ENCODE results near the gene MMAB.

Gene MMAB

GRCh38 chr12:109560867-109561710 is 12.2 kb downstream of the MMAB start:
- TF ChIP-seq CTCF (IDR thresholded peaks at IDR 0.05; ENCODE audit: low read depth, low read length): no peak
- no peaks in the 10 kb centered on the region for H4K20me1 ChIP-seq (ENCODE audit: insufficient read depth, low read length)
- no peaks in the 10 kb centered on the region for H3K79me2 ChIP-seq (ENCODE audit: low read length)
- peaks cover 32% of the 10 kb centered on the region for H3K36me3 ChIP-seq (replicated peaks; ENCODE audit: low read depth, low read length)
- no peak overlapping the region for H3K27ac ChIP-seq (ENCODE audit: low read length)
- H3K4me1 ChIP-seq (ENCODE audit: low read length): no peaks in the 10 kb centered on the region
- H3K4me3 ChIP-seq (ENCODE audit: low read length): no peak overlapping the region
- H3K4me2 ChIP-seq (ENCODE audit: low read length): no peak overlapping the region
- no peaks in the 10 kb centered on the region for H3K27me3 ChIP-seq (ENCODE audit: low read depth, low read length)
- H3K9ac ChIP-seq (ENCODE audit: low read length): no peak overlapping the region
- H2AFZ ChIP-seq (ENCODE audit: low read depth, low read length): no peak overlapping the region
- H3K9me3 ChIP-seq (ENCODE audit: insufficient read depth, low read length): peaks cover 5% of the 10 kb centered on the region

- Histone ChIP-seq H3K27me3 (ENCODE audit: low read depth, low read length) (no peaks in the 10 kb centered on the region), H3K79me2 (ENCODE audit: low read length) (no peaks in the 10 kb centered on the region), H3K4me1 (ENCODE audit: low read length) (no peaks in the 10 kb centered on the region), H3K4me3 (ENCODE audit: low read length) (no peak overlapping the region), H3K4me2 (ENCODE audit: low read length) (no peak overlapping the region), H4K20me1 (ENCODE audit: insufficient read depth, low read length) (no peaks in the 10 kb centered on the region), H3K36me3 (replicated peaks; ENCODE audit: low read depth, low read length) (peaks cover 26% of the 10 kb centered on the region), H3K27ac (ENCODE audit: low read length) (no peak overlapping the region), H3K9ac (ENCODE audit: low read length) (no peak overlapping the region), H3K9me3 (ENCODE audit: insufficient read depth, low read length) (peaks cover 5% of the 10 kb centered on the region), H2AFZ (ENCODE audit: low read depth, low read length) (no peak overlapping the region)
- TF ChIP-seq EZH2phosphoT487 (IDR thresholded peaks at IDR 0.05; ENCODE audit: low read depth): no peak
- TF ChIP-seq CTCF (IDR thresholded peaks at IDR 0.05; ENCODE audit: low read depth, low read length): no peak
Measured at GRCh38 chr12:109559601-109560000, 13.7 kb downstream of the MMAB start.

GRCh38 chr12:109559200-109559505 is 14.2 kb downstream of the MMAB start:
- H3K27ac ChIP-seq (ENCODE audit: low read length): no peak overlapping the region
- no peaks in the 10 kb centered on the region for H3K4me1 ChIP-seq (ENCODE audit: low read length)
- peaks cover 24% of the 10 kb centered on the region for H3K36me3 ChIP-seq (replicated peaks; ENCODE audit: low read depth, low read length)
- no peak for TF ChIP-seq CTCF (IDR thresholded peaks at IDR 0.05; ENCODE audit: low read depth, low read length)
- TF ChIP-seq EZH2phosphoT487 (IDR thresholded peaks at IDR 0.05; ENCODE audit: low read depth): no peak
- H3K4me3 ChIP-seq (ENCODE audit: low read length): no peak overlapping the region
- no peaks in the 10 kb centered on the region for H3K79me2 ChIP-seq (ENCODE audit: low read length)
- H3K9me3 ChIP-seq (ENCODE audit: insufficient read depth, low read length): peaks cover 5% of the 10 kb centered on the region
- H2AFZ ChIP-seq (ENCODE audit: low read depth, low read length): no peak overlapping the region
- H3K27me3 ChIP-seq (ENCODE audit: low read depth, low read length): no peaks in the 10 kb centered on the region
- no peak overlapping the region for H3K9ac ChIP-seq (ENCODE audit: low read length)
- no peak overlapping the region for H3K4me2 ChIP-seq (ENCODE audit: low read length)
- no peaks in the 10 kb centered on the region for H4K20me1 ChIP-seq (ENCODE audit: insufficient read depth, low read length)

- Histone ChIP-seq H3K9ac (ENCODE audit: low read length) (no peak overlapping the region), H3K27me3 (ENCODE audit: low read depth, low read length) (no peaks in the 10 kb centered on the region), H3K4me3 (ENCODE audit: low read length) (no peak overlapping the region), H3K4me1 (ENCODE audit: low read length) (no peaks in the 10 kb centered on the region), H3K9me3 (ENCODE audit: insufficient read depth, low read length) (peaks cover 5% of the 10 kb centered on the region), H3K36me3 (replicated peaks; ENCODE audit: low read depth, low read length) (peaks cover 19% of the 10 kb centered on the region), H3K4me2 (ENCODE audit: low read length) (no peak overlapping the region), H4K20me1 (ENCODE audit: insufficient read depth, low read length) (no peaks in the 10 kb centered on the region), H2AFZ (ENCODE audit: low read depth, low read length) (no peak overlapping the region), H3K27ac (ENCODE audit: low read length) (no peak overlapping the region), H3K79me2 (ENCODE audit: low read length) (no peaks in the 10 kb centered on the region)
- no peak for TF ChIP-seq CTCF (IDR thresholded peaks at IDR 0.05; ENCODE audit: low read depth, low read length)
Measured at GRCh38 chr12:109558374-109559199, 14.7 kb downstream of the MMAB start.

Data from OCI-LY3 (cell line).